KOPT-K1 (cell line): ENCODE data around the gene COLEC12.

ENCODE experiments used
- H3K27ac ChIP-seq: fragments of 200-600 bp; sonication (generic); 2 replicates; pipeline ENCODE4 v1.5.1; 2016; ENCODE audit warnings: antibody characterized with exemption, mild to moderate bottlenecking, low read depth, low read length; ENCODE audit not compliant: poor library complexity, severe bottlenecking
- H3K36me3 ChIP-seq: fragments of 200-600 bp; sonication (generic); 2 replicates; pipeline ENCODE4 v1.5.1; 2017; ENCODE audit warnings: antibody characterized with exemption, mild to moderate bottlenecking, low read length, moderate library complexity; ENCODE audit not compliant: insufficient read depth
- H3K9me3 ChIP-seq: fragments of 200-600 bp; sonication (generic); 2 replicates; pipeline ENCODE4 v1.5.1; 2017; ENCODE audit warnings: antibody characterized with exemption, low read length, mild to moderate bottlenecking; ENCODE audit not compliant: insufficient read depth, poor library complexity, severe bottlenecking

The COLEC12 gene

DNA sequence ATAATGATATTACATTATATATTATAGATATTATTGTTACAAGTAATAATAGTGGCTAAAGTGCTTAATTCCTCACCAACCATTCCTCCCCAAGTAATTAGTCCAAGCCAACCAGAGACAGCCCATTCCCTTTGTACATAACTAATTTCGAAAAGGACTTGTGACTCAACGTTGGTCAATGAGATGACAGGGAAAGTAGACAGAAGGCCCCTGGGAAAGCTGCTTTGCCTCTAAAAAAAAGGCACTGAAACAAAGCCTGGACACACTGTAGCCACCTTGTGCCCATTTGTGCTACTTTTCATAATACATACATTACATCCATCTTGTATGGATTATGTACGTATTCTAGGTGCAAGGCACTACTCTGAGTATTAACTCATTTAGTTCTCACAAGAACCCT lies 28.8 kb downstream of the COLEC12 start:
- H3K36me3 ChIP-seq, result no peaks in the 10 kb centered on the region
- H3K9me3 ChIP-seq, result no peaks in the 10 kb centered on the region
- no peak overlapping the region for H3K27ac ChIP-seq

DNA sequence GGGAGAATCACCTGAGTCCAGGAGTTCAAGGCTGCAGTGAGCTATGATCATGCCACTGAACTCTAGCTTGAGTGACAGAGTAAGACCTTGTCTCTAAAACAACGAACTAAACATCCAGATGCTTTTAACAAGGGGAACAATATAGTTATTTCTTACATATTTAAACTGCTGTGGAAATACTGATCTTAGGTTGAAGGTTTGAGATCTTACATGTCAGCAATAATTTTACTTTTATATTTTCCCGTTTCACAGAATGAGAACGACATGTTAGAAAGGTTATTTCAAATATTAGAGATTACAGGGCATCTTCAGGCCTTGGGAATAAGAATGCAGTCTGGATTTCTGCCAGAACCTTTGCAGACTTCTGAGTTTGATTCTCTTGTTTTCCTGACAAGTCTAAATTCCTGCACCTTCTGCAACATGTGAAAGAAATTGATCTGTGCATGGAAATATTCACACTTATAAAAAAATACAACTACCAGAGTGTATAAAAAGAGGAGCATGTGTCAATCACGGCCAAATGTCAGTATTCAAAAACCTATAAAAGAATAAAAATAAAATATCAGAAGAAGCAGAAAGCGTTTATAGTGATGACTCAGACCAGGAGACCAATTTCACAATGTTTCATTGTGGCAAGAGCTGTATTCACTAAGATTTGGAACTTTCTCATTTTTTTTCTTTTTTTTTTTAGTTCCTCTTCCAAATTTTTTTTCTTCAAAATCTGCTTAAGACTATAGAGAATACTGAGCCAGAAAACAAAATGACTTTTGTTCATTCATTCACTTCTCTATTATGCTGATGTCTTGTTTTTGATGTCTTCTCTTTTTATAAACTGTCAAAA lies 29.6 kb downstream of the COLEC12 start:
- Histone ChIP-seq H3K36me3 (no peaks in the 10 kb centered on the region), H3K9me3 (no peaks in the 10 kb centered on the region), H3K27ac (no peak overlapping the region)

DNA sequence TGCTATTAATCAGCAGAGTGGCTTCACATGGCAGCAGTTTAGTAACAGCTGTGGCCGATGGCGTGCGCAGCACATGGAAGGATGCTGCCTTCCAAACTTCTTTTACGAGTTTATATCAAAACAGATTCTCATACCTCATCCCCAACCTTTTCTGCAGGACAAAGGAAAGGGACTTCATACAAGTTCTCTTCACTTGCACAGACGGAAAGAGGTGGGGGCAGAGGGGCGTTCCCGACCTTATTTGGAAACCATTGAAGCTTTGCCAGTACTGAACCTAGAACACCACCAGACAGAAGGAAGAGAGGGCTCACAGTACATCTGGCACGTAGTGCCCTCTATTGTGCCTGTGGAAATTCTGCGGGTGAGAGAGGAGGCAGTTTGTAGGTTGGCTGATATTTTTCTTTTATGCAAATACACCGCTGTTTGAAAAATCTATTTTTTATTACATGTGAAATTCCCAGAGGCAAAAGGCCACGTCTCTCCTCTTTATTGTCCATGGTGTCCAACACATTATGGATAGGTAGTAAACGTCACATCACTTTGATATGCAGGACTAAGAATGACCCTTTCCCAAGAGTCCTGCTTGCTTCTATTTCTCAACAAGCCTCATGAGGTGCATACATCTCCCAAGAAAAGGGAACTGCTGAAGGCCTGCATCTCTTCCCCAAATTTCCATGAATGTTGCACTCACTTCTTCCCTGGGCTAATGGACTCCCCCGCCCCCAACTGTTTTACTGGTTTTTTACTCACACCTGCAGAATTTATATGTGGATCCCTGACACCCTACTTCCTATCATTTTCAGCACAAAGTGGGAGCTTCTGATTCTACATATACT lies 31.3 kb downstream of the COLEC12 start:
- Histone ChIP-seq H3K36me3 (no peaks in the 10 kb centered on the region), H3K27ac (no peak overlapping the region), H3K9me3 (no peaks in the 10 kb centered on the region)

DNA sequence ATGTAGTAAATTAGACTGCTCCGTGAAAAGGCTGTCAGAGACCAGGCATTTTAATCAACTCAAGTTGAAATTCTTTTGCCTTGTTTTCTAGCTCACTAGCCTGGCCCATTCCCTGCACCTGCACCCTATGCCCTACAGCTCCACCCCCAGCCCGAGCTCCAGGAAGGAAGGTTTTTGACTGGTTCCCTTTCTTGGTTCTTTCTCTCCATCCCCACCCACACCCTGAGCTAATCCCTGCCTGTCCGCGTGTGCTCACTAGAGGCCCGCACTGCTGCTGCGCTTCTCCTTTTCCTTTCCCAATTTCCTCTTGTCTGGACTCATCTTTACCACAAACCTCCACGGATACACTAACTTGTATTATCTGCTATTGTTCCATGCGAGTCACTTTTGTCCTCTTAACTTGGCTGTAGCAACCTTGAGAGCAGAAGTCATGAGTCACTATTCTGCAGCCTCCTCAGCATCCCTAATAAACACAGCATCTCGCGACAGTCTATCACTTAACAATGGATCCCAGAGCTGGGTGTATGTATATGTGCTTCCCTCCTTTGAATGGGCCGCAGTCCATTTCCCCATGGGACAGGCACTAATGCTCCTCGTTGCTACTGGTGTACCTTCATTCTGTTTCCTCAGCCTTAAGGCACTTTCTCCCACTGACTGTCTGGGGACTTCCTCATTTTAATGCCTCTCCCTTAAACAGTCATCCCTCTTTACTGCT lies 36.5 kb downstream of the COLEC12 start:
- no peaks in the 10 kb centered on the region for H3K36me3 ChIP-seq
- H3K27ac ChIP-seq, result no peak overlapping the region
- no peaks in the 10 kb centered on the region for H3K9me3 ChIP-seq

DNA sequence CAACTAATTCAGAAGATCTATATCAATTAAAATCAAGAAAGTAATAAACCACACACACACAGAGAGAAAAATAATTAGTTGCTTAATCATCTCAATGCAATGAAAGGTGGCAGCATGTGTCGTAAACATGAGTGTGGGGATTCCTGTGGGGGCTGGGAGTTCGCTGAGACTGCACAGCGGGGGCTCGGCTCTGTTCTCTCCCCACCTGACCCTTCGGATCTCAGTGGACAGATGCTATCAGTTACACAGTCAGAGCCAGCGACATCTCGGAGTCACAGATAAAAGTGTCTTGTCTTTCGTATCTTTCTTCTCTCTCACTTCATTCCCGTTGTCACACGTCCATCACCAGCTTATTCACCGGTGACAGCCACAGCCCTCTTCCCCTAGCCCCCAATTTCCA lies 37.1 kb downstream of the COLEC12 start:
- no peaks in the 10 kb centered on the region for H3K36me3 ChIP-seq
- H3K9me3 ChIP-seq, result no peaks in the 10 kb centered on the region
- no peak overlapping the region for H3K27ac ChIP-seq

DNA sequence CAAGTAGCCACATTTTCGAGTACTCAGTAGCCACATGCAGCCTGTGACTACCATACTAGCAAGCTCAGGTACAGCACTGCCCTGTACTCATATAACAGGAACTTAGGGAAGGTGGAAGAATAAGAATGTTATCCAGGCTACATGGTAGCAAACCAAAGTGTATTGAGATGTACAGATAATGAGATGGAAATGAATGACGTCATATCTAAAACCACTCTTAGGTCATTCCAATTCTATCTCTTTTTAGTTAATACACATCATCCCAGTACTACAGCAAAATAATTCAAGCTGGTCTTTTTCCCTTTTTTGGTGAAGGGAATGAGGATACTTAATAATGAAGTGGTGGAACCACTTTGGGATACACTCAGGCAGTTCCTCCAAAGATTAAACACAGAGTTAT lies 38.7 kb downstream of the COLEC12 start:
- Histone ChIP-seq H3K9me3 (no peaks in the 10 kb centered on the region), H3K27ac (no peak overlapping the region), H3K36me3 (no peaks in the 10 kb centered on the region)

DNA sequence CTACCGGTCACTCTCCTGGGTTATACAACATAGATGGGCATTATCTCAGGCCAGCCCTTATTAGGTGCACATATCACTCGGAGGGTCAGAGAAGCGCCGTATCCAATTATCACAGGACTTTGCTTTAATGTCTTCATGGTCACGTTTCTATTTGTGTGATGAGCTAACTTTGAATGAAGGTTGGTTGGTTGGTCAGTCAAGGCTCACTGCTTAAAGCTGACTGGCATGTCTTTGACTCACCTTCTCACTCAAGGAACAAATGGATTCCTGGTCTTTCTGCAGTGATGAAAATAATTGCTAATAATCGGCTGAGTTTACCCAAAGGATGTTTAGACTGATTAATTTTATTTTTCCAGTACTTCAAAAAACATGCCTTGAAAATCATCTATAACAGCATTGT lies 39.7 kb downstream of the COLEC12 start:
- Histone ChIP-seq H3K9me3 (no peaks in the 10 kb centered on the region), H3K27ac (no peak overlapping the region), H3K36me3 (no peaks in the 10 kb centered on the region)

DNA sequence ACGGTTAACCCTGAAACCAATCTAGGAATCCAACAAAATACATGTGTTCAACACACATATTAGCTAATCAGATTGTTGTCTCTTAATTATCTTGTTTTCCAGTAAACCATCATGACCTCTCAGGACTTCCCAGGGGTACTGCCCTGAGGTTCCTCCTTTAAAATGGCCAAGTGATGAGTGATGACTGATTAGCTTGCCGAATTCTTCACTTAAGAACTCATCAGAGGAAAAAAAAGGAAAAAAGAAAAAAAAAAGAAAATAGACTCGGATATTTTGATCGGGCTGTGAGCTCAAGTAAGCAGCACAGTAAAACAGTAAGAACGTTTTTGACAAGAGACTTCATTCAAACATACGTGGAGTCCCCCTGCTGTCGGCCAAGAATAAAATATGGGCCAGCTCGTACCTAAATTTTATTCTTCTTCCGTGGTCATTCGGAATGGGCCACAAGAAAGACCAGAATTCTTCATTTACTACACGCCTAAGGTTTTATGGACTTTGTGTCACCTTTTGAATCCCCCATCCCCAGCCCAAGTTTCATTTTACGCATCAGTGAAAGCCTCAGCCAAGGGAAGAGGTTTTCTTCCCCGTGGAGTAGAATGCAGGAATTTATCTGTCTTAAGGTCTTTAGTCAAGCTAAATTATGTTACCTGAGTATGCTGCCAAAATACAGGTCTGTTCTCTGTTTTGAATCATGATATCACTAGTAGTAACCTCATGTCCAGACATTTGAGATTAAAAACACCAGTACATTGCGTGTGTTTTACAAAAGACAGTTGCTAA lies 40.5 kb downstream of the COLEC12 start:
- H3K9me3 ChIP-seq, result no peaks in the 10 kb centered on the region
- no peak overlapping the region for H3K27ac ChIP-seq
- H3K36me3 ChIP-seq, result no peaks in the 10 kb centered on the region

DNA sequence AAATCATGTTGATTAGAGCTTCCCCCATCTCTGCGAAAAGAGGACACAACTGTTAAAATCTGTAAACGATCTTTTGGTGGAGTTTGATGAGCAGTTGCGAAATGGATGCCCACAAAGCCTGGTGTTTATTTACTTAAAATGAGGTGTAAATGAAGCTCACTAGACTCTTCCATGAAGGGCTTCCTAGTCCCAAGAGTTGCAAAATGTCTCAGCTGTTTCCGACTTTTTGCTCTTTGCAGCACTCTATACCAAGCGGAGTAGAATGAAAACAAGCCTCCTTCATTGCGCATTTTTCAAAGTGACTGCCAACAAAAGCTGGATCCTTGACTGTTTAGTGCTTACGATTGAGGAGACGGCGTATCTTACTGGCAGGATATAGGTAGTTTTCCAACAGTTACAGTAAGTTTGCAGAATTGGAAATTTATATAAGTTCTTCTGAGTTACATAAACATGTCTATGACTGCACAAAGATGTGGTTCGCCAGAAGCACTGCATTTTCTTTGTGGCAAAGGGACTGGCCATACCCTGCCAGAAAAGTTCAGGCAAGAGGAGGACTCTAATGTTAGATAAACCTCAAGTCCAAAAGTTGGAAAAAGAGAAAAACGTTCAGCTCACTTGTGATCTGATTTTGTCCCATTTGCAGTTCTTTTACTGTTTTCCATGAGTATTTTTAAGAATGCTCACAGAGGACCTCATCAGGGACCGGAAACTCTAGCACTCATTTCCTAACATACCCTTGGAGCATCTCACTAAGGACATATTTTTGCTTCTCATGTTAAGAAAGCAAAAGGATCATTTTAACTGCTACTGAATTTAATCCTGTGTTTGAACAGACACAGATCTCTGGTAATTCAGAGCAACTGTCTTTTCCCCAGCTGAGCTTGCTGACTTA lies 42.7 kb downstream of the COLEC12 start:
- peaks cover under 1% of the 10 kb centered on the region for H3K9me3 ChIP-seq
- no peaks in the 10 kb centered on the region for H3K36me3 ChIP-seq
- H3K27ac ChIP-seq, result no peak overlapping the region

DNA sequence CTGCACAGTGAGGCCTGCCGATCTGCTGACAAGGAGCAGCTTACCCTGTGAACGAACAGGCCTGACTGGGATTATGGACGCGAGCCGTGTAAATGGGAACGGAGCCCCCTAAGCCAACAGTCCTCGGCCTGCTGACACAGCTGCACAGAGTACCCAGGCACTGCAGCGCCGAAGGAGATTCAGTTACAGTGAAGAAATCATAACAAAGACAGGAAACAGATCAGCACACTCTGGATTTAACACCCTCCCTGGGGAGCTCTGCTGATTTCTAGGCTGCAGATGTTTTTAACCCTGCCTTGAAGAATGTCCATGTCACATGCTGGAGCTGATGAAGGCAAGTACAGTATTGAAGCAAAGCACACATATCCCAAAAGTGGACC lies 43.4 kb downstream of the COLEC12 start:
- Histone ChIP-seq H3K9me3 (peaks cover 7% of the 10 kb centered on the region), H3K36me3 (no peaks in the 10 kb centered on the region)

DNA sequence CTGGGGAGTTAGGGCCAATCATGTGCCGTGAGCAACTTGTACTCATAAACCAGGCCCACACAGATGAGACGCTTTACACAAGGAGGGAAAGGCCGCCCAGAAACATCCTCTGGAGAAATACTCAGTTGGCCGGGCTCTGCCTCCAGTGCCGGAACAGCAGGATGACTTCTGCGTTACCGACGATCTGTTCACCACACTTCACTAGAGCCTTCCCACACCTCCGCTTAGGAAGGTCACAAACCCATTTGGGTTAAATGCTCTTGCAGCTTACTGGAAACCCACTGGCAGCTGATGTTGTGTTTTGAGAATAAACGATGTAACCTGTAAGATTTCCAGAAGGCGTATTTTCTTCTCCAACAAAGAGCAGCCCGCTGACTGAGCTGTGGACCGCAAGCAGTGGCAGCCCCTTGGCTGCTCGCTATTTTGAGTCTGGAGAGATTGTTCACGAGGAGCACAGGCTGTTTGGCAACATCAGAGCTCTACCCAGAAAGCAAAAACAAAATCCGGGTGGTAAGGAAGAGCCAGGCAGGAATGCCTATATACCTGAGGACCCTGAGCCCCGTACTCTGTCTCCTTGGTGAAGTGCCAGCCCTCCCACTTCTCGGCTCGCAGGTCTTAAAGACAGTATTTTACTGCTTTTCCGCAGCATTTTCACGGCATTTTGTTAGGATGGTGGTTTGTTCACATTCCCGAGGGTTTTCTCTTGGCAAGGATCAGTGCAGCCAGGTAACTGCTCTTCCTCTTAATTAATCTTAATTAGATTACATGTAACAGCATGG lies 44.0 kb downstream of the COLEC12 start:
- H3K27ac ChIP-seq, result no peak overlapping the region
- H3K9me3 ChIP-seq, result peaks cover 13% of the 10 kb centered on the region
- no peaks in the 10 kb centered on the region for H3K36me3 ChIP-seq

More for the DNA sequence above, 43.4 kb downstream of the COLEC12 start:
- H3K27ac ChIP-seq, result no peak overlapping the region

DNA sequence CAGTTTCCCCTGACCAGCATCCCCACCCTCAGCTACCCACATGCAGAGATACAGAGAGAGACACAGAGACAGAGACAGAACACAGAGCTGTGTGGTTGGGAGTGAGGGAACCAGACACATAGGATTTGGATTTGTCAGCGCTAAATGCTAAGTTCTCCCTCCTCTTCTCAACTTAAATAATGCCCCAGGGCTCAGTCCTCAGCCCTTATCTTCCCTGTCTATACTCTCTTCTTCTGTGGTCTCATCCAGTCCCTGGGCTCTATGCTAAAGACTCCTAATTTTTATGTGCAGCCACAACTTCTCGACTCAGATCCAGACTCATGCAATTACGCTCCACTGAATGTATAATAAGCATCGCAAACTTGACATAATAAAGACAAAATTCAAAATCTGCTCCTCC lies 47.1 kb downstream of the COLEC12 start:
- no peak overlapping the region for H3K27ac ChIP-seq

DNA sequence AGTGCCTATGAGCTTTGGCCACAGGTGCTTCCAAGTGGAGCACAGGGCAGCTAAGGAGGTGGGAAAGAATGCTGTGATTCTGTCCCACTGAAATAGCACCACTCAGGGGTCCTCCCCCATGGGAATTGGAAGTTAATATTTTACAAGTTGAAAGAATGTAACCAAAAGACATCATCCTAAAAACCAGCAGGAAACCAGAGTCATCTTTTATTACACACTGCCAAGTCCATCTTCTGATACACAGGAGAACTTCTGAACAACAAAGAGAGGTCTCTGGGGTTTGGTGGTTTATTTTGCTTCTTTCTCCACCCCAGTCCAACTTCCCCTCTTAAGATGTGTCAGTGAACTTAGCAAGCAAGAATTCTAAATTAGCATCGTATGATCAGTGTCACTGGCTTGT lies 47.7 kb downstream of the COLEC12 start:
- peaks cover 23% of the 10 kb centered on the region for H3K9me3 ChIP-seq
- H3K36me3 ChIP-seq, result no peaks in the 10 kb centered on the region
- H3K27ac ChIP-seq, result no peak overlapping the region

More for the DNA sequence above, 47.1 kb downstream of the COLEC12 start:
- no peaks in the 10 kb centered on the region for H3K36me3 ChIP-seq
- H3K9me3 ChIP-seq, result peaks cover 23% of the 10 kb centered on the region
